SH-SY5Y (cell line): ENCODE data around the gene C10orf95.

Source experiments
- GATA2 ChIP-seq: IDR thresholded peaks from 2 replicates; pipeline ENCODE4 v1.6.1; 2011; ENCODE audit warnings: mild to moderate bottlenecking, low read depth, low read length
- GATA3 ChIP-seq: IDR thresholded peaks from 2 replicates; pipeline ENCODE4 v1.6.1; 2011; ENCODE audit warnings: low read depth, mild to moderate bottlenecking, low read length, moderate library complexity

The C10orf95 gene

GRCh38 chr10:102408728-102409603 is 42.4 kb downstream of the C10orf95 start:
- TF ChIP-seq GATA2 (no peak), GATA3 (no peak)

GRCh38 chr10:102408131-102408727 is 43.1 kb downstream of the C10orf95 start:
- TF ChIP-seq GATA2 (no peak), GATA3 (no peak)

DNA sequence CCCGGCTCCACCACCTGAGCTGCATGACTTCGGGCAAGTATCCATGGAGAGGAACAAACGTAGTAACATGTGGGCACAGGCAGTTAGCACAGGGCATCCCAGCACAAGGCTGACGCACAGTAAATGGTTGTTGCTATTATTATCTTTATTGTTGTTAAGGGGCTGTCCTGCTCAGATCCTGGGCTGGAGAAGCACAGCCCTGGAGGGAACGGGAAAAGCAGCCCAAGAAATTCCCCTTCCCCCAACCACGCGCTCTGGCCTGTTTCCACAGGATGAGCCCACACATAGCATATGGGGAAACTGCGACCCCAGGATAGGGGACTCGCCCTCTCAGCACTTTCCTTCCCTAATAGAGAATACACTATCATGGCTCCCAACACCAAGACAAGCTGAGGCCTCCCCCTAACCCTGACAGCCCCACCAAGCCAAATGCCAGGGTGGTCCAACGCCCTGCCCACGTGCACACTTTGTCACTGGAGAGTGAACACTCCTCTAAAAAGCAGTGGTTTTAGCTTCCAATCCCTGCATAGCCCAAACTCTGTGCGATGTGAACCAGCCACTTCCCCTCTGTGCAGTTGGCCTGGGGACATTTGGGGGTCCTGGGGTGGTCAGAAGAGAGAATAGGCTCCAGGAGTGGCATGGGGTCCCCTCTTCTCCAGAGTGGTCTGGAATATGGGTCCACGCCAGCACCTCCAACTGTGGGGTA is 43.8 kb downstream of the C10orf95 start:
- no peak for TF ChIP-seq GATA2

DNA sequence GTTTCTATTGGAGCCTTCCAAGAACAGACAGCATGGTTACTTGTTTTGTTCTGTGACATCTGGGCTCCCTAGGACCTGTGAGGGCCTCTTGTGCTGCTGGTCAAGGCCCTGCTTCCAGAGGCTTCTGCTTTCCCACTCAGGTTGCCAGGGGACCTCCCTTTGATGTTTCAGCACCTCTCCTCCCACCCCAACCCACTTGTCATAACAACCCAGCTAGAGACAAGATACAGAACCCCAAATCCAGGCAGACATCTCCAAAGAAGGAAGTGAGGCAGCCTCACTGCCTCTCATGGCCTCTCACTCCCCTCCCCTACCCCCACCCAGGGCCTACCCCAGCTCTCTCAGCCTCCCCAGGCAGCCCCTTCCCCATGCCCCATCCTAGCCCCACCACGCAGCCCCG is 44.5 kb downstream of the C10orf95 start:
- no peak for TF ChIP-seq GATA2
- no peak for TF ChIP-seq GATA3

DNA sequence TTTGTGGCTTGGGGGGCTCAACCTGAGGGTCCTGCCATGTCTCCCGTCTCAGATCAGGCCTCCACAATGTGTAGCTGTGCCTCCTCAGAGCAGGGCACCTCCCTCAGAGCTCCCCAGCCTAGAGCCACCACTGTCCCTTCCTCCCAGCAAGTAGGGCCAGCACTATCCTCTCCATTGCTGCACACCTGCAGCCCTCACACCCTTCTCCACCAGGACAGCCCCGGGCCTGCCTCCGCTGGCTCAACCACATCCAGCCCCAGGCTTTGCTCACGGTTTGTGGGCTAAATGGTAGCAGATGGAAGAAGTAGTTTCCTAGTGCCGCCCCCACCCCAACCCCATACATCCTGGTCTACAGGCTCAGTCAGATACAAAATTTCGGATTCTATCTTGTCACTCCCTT is 45.7 kb downstream of the C10orf95 start:
- no peak for TF ChIP-seq GATA3
- no peak for TF ChIP-seq GATA2

DNA sequence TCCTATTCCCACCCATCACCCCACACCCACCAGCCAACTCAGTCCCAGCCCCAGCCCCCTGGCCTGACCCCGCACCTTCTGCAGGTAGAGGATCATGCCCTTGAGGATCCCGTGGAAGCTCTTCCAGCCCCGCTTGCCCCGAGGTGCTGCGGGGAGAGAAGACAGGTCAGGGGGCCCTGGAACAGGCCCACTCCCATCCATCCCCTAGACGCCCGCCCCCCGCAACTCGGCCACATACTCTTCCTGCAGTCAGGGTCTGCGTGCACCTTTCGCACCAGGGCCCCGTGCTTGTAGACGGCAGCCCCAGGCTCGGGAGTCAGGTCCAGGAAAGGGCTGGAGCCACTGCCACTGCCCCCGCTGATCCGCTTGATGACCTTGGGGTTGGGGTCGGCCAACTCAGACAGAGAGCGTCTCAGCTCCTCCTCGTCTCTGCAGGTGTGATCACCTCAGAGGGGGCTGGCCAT is 46.2 kb downstream of the C10orf95 start:
- no peak for TF ChIP-seq GATA2

DNA sequence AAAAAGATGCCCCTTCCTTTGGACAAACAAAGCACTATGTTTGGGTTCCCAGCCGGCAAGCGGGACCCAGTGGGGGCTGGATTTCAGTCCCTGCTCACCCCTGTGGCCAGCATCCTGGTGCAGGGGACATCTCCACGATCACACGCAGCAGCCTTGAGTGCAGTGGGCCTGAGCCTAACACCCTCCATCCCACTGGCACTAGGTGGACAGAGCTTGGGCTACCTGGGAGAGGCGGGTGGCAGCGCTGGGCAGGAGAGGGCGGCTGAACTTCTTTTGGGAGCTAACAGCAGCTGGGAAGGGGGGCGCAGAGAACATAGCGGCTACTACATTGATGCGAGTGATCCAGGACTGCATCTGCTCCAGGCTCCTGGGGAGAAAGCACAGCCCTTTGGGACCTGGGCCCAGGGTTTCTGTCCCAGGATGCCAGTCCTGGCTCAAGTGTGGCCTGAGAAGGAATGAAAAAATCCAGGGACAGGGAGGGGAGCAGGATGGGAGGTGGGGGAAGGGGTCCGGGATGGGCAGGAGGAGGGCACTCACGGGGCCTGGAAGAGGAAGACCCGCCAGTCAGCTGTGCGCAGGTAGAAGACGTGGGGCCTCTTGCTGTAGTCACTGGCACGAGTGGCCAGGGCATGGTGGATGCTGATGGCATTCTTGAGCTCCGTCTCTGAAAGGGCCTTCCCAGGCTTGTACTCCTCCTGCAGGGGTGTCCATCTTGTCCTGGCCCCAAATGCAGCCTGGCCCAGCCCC is 46.8 kb downstream of the C10orf95 start:
- TF ChIP-seq GATA3 (no peak), GATA2 (no peak)

GRCh38 chr10:102403115-102403514 is 48.2 kb downstream of the C10orf95 start:
- no peak for TF ChIP-seq GATA3
- TF ChIP-seq GATA2 = no peak

DNA sequence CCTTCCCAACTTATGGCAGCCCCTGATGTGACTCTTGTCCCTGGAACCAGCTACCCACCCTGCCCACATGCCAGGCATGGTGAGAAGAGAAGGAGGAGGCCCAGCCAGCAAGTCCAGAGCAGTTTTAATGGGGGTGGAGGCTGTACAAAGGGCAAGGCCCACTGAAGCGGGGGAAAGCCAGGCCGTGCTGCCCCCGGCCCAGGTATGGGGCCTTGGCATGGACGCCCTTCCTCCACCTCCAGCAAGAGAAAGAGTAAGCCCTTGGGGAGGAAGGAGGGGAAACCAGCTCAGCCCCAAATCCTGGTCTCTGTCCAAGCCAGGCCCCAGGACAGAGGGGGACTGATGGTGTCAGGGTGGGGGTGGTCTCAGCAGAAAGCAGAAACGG is 48.8 kb downstream of the C10orf95 start:
- TF ChIP-seq GATA3 (no peak), GATA2 (no peak)

GRCh38 chr10:102401735-102402511 is 49.4 kb downstream of the C10orf95 start:
- no peak for TF ChIP-seq GATA3
- TF ChIP-seq GATA2 = no peak

- TF ChIP-seq GATA2 (no peak), GATA3 (no peak)
Observed at GRCh38 chr10:102401342-102401654, 50.0 kb downstream of the C10orf95 start.

- TF ChIP-seq GATA2 (no peak), GATA3 (no peak)
Observed at GRCh38 chr10:102400598-102401341, 50.6 kb downstream of the C10orf95 start.

DNA sequence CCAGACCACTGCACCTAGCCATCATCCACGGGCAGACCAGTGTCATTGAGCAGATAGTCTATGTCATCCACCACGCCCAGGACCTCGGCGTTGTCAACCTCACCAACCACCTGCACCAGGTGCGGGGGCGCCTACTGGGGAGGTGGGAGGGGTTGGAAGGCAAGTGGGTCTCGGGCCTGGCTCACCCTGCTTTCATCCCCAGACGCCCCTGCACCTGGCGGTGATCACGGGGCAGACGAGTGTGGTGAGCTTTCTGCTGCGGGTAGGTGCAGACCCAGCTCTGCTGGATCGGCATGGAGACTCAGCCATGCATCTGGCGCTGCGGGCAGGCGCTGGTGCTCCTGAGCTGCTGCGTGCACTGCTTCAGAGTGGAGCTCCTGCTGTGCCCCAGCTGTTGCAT is 51.3 kb downstream of the C10orf95 start:
- TF ChIP-seq GATA3 (no peak), GATA2 (no peak)
